MCF 10A (cell line): ENCODE measurements around the gene BPIFB3. TPM values are rescaled to one million over a fixed set of nuclear protein-coding genes. Genes with fewer than 3 reads are reported as not detected.
"Not testable (repeated sequence)": the region's sequence is repeated elsewhere in the genome, so short reads cannot be mapped to it uniquely, and the experiment has no call there.

Experiments used
- BruUV-seq: library from RNA; stranded (reverse); fragments of 400-500 nt; replicated peaks from 2 replicates; lab custom pipeline; 2021; lab: Mats Ljungman, UMichigan
- CTCF ChIA-PET: fragments of 300-600 bp; sonication (Branson Sonifier 250); formaldehyde crosslinking; extraction: SDS; loops from one replicate; lab custom pipeline; 2021; ENCODE audit warnings: antibody characterized with exemption, inconsistent platforms; lab: Yijun Ruan, JAX
- POLR2A ChIA-PET: fragments of 300-600, 350-650 bp; sonication (Branson Sonifier 250); formaldehyde crosslinking; extraction: SDS; loops from one replicate; lab custom pipeline; 2020; ENCODE audit warnings: antibody characterized with exemption, inconsistent platforms; lab: Yijun Ruan, JAX
- DNase-seq: peaks from one replicate; pipeline ENCODE4 v3.0.0-alpha.2; 2018; ENCODE audit not compliant: unreplicated experiment
- H3K27ac Mint-ChIP-seq: one replicate; pipeline ENCODE4 v1.8.0; 2022; ENCODE audit warnings: mild to moderate bottlenecking, low read depth, mixed read lengths; ENCODE audit not compliant: unreplicated experiment
- H3K27me3 Mint-ChIP-seq: one replicate; pipeline ENCODE4 v1.8.0; 2022; ENCODE audit warnings: mixed read lengths; ENCODE audit not compliant: insufficient read depth, unreplicated experiment
- H3K36me3 Mint-ChIP-seq: one replicate; pipeline ENCODE4 v1.8.0; 2022; ENCODE audit warnings: mild to moderate bottlenecking, moderate library complexity, mixed read lengths; ENCODE audit not compliant: insufficient read depth, unreplicated experiment
- H3K4me1 Mint-ChIP-seq: one replicate; pipeline ENCODE4 v1.8.0; 2022; ENCODE audit warnings: mixed read lengths; ENCODE audit not compliant: insufficient read depth, unreplicated experiment
- H3K4me3 Mint-ChIP-seq: one replicate; pipeline ENCODE4 v1.8.0; 2022; ENCODE audit warnings: mild to moderate bottlenecking, moderate library complexity, mixed read lengths; ENCODE audit not compliant: unreplicated experiment
- H3K9me3 Mint-ChIP-seq: one replicate; pipeline ENCODE4 v1.8.0; 2022; ENCODE audit warnings: mixed read lengths; ENCODE audit not compliant: unreplicated experiment
- CTCF ChIP-seq: fragments of 200-600 bp; IDR thresholded peaks from one replicate; pipeline ENCODE4 v1.8.0; 2022; ENCODE audit warnings: antibody characterized with exemption, mild to moderate bottlenecking; ENCODE audit not compliant: unreplicated experiment
- intact Hi-C: fragments of 100-400 bp; cut with micrococcal nuclease; formaldehyde crosslinking; loops from 2 replicates; pipeline ENCODE4 v1.14.1; 2022
- total RNA-seq: library from RNA; stranded (reverse); gene quantifications from 2 replicates; pipeline ENCODE4 v1.2.3, GENCODE V29; 2022

The BPIFB3 gene
- total RNA-seq, 1 experiment from 2014 or later, result not detected

- ChIA-PET CTCF (interaction anchor here (0.5 to 0.7 kb wide), 2 partner anchors 200 to 297 kb away, joined by 4 read pairs; no protein-coding TSS in a partner anchor), POLR2A (no interaction called here)
- no peak for TF ChIP-seq CTCF
- Mint-ChIP-seq H3K4me1 (no peaks in the 10 kb centered on the region), H3K9me3 (peaks cover 9% of the 10 kb centered on the region), H3K36me3 (no peaks in the 10 kb centered on the region), H3K27ac (no peak overlapping the region), H3K27me3 (peaks cover 29% of the 10 kb centered on the region), H3K4me3 (no peak overlapping the region)
- BruUV-seq, result no TSS peak
- intact Hi-C loops, result no loop called here
- DNase-seq, result no peak
Measured at GRCh38 chr20:33093582-33093981, 39.9 kb downstream of the BPIFB3 start.

- ChIA-PET CTCF (interaction anchor here (0.5 to 1.7 kb wide), 8 partner anchors 11 to 1212 kb away, joined by 3 to 4 read pairs (median 4); no protein-coding TSS in a partner anchor), POLR2A (no interaction called here)
- no peaks in the 10 kb centered on the region for H3K36me3 Mint-ChIP-seq
- H3K27me3 Mint-ChIP-seq, result peaks cover 24% of the 10 kb centered on the region
- H3K4me1 Mint-ChIP-seq, result no peaks in the 10 kb centered on the region
- TF ChIP-seq CTCF, result no peak
- intact Hi-C loops, result loop anchor here (5.0 kb wide), 1 partner anchor 202 kb away; no protein-coding TSS in a partner anchor
- DNase-seq, result no peak
- H3K27ac Mint-ChIP-seq, result no peak overlapping the region
- BruUV-seq, result no TSS peak
- no peak overlapping the region for H3K4me3 Mint-ChIP-seq
- H3K9me3 Mint-ChIP-seq, result peaks cover 9% of the 10 kb centered on the region
Measured at GRCh38 chr20:33095249-33095648, 41.5 kb downstream of the BPIFB3 start.

- not testable (repeated sequence) for H3K4me1 Mint-ChIP-seq
- CTCF ChIA-PET, result interaction anchor here (0.6 to 1.7 kb wide), 21 partner anchors 9 to 435 kb away, joined by 3 to 6 read pairs (median 3); partner anchors contain the start of genes BPIFB4 and C20orf203
Measured at GRCh38 chr20:33095902-33096584, 42.3 kb downstream of the BPIFB3 start.

More at GRCh38 chr20:33095902-33096584, 42.3 kb downstream of the BPIFB3 start:
- DNase-seq, result peak; percentile 66
- peaks cover 24% of the 10 kb centered on the region for H3K27me3 Mint-ChIP-seq
- POLR2A ChIA-PET, BruUV-seq, H3K4me3 Mint-ChIP-seq, H3K36me3 Mint-ChIP-seq, H3K27ac Mint-ChIP-seq, H3K9me3 Mint-ChIP-seq: not testable (repeated sequence)
- TF ChIP-seq CTCF, result peak; percentile 68
- intact Hi-C loops, result loop anchor here (1.0 to 5.0 kb wide), 4 partner anchors 115 to 306 kb away; no protein-coding TSS in a partner anchor
